ENCODE data around the gene LCK.

The LCK gene

DNA sequence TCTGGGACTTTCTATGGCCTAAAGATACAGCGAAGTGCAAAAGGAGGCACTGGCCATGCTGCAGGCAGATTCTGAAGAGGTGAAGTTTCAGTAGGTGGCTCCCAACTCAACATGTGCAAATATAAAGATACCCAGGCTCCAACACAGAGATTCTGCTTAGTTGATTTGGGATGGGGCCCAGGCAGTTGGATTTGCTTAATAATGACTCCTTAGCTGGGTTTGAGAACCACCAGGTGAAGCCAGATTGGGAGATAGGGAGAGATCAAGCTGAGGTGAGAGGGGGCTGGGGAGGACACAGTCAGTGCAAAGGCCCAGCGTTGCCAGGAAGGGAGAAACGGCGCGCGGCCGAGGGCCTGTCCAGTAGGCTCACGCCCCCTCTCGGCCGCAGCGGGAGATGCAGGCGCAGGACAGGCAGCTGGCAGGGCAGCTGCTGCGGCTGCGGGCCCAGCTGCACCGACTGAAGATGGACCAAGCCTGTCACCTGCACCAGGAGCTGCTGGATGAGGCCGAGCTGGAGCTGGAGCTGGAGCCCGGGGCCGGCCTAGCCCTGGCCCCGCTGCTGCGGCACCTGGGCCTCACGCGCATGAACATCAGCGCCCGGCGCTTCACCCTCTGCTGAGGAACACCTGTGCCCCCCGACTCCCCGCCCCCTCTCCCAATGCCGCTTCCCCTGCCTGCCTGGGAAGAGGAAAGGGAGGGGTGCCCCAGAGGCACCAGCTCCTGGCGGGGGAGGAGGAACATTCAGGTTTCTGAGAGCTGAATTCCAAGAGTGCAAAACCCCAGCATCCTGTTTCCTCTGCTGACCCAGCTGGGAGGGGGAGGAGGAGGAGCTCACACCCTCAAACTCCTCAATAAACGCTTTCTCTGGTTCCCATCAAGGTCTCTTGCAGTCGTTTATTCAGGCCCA lies 2.8 kb upstream of the LCK start (continued):
- TF ChIP-seq ZNF394 (tag by site-specific recombination; IDR thresholded peaks at IDR 0.05; ENCODE audit: borderline replicate concordance) (peak; percentile 62; the same call in 1 of the 2 replicates), ZNF501 (tag by site-specific recombination; IDR thresholded peaks at IDR 0.05) (0 out of 2 replicates have a peak, but pooled peaks have one; percentile 32), SCRT1 (tag by site-specific recombination; IDR thresholded peaks at IDR 0.05; ENCODE audit: borderline replicate concordance) (no peak), ZNF48 (tag by site-specific recombination; IDR thresholded peaks at IDR 0.05) (no peak), SCRT2 (tag by site-specific recombination; IDR thresholded peaks at IDR 0.05) (peak; percentile 59; the same call in 1 of the 2 replicates), ZBTB8A (tag by site-specific recombination; IDR thresholded peaks at IDR 0.05) (no peak), MEIS1 (CRISPR knock-in tag; IDR thresholded peaks at IDR 0.05; ENCODE audit: borderline replicate concordance) (no peak), ZSCAN30 (tag by site-specific recombination; IDR thresholded peaks at IDR 0.05) (peak; percentile 94), MYNN (tag by site-specific recombination; IDR thresholded peaks at IDR 0.05; ENCODE audit: borderline replicate concordance) (no peak), ZNF433 (tag by site-specific recombination; IDR thresholded peaks at IDR 0.05; ENCODE audit: low read depth) (no peak), ZNF677 (tag by site-specific recombination; IDR thresholded peaks at IDR 0.05) (no peak), ZNF404 (tag by site-specific recombination; IDR thresholded peaks at IDR 0.05) (no peak), PRDM1 (tag by site-specific recombination; IDR thresholded peaks at IDR 0.05) (no peak), ZNF146 (tag by site-specific recombination; IDR thresholded peaks at IDR 0.05) (no peak), EGR2 (tag by site-specific recombination; IDR thresholded peaks at IDR 0.05; ENCODE audit: low read depth) (no peak), GFI1B (tag by site-specific recombination; IDR thresholded peaks at IDR 0.05) (no peak), ZBTB1 (tag by site-specific recombination; IDR thresholded peaks at IDR 0.05) (no peak), SALL2 (tag by site-specific recombination; IDR thresholded peaks at IDR 0.05; ENCODE audit: borderline replicate concordance) (no peak), ZNF223 (tag by site-specific recombination; IDR thresholded peaks at IDR 0.05) (no peak), ZNF341 (tag by site-specific recombination; IDR thresholded peaks at IDR 0.05; ENCODE audit: low read depth) (no peak), ZFHX2 (tag by site-specific recombination; conservative IDR thresholded peaks at IDR 0.05) (peak; percentile 6; the same call in 1 of the 2 replicates), ZNF670 (tag by site-specific recombination; IDR thresholded peaks at IDR 0.05; ENCODE audit: low read depth) (no peak), ZNF558 (tag by site-specific recombination; IDR thresholded peaks at IDR 0.05) (no peak), ZNF707 (tag by site-specific recombination; IDR thresholded peaks at IDR 0.05) (no peak), OSR2 (tag by site-specific recombination; IDR thresholded peaks at IDR 0.05) (no peak)
- TF ChIP-seq, protein P1, sequence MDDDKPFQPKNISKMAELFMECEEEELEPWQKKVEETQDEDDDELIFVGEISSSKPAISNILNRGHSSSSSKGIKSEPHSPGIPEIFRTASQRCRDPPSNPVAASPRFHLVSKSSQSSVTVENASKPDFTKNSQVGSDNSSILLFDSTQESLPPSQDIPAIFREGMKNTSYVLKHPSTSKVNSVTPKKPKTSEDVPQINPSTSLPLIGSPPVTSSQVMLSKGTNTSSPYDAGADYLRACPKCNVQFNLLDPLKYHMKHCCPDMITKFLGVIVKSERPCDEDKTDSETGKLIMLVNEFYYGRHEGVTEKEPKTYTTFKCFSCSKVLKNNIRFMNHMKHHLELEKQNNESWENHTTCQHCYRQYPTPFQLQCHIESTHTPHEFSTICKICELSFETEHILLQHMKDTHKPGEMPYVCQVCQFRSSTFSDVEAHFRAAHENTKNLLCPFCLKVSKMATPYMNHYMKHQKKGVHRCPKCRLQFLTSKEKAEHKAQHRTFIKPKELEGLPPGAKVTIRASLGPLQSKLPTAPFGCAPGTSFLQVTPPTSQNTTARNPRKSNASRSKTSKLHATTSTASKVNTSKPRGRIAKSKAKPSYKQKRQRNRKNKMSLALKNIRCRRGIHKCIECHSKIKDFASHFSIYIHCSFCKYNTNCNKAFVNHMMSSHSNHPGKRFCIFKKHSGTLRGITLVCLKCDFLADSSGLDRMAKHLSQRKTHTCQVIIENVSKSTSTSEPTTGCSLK (tag by site-specific recombination; IDR thresholded peaks at IDR 0.05), result no peak
- TF ChIP-seq, protein P2, sequence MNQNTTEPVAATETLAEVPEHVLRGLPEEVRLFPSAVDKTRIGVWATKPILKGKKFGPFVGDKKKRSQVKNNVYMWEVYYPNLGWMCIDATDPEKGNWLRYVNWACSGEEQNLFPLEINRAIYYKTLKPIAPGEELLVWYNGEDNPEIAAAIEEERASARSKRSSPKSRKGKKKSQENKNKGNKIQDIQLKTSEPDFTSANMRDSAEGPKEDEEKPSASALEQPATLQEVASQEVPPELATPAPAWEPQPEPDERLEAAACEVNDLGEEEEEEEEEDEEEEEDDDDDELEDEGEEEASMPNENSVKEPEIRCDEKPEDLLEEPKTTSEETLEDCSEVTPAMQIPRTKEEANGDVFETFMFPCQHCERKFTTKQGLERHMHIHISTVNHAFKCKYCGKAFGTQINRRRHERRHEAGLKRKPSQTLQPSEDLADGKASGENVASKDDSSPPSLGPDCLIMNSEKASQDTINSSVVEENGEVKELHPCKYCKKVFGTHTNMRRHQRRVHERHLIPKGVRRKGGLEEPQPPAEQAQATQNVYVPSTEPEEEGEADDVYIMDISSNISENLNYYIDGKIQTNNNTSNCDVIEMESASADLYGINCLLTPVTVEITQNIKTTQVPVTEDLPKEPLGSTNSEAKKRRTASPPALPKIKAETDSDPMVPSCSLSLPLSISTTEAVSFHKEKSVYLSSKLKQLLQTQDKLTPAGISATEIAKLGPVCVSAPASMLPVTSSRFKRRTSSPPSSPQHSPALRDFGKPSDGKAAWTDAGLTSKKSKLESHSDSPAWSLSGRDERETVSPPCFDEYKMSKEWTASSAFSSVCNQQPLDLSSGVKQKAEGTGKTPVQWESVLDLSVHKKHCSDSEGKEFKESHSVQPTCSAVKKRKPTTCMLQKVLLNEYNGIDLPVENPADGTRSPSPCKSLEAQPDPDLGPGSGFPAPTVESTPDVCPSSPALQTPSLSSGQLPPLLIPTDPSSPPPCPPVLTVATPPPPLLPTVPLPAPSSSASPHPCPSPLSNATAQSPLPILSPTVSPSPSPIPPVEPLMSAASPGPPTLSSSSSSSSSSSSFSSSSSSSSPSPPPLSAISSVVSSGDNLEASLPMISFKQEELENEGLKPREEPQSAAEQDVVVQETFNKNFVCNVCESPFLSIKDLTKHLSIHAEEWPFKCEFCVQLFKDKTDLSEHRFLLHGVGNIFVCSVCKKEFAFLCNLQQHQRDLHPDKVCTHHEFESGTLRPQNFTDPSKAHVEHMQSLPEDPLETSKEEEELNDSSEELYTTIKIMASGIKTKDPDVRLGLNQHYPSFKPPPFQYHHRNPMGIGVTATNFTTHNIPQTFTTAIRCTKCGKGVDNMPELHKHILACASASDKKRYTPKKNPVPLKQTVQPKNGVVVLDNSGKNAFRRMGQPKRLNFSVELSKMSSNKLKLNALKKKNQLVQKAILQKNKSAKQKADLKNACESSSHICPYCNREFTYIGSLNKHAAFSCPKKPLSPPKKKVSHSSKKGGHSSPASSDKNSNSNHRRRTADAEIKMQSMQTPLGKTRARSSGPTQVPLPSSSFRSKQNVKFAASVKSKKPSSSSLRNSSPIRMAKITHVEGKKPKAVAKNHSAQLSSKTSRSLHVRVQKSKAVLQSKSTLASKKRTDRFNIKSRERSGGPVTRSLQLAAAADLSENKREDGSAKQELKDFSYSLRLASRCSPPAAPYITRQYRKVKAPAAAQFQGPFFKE (tag by site-specific recombination; IDR thresholded peaks at IDR 0.05; ENCODE audit: borderline replicate concordance), result no peak
- TF ChIP-seq, protein P3, sequence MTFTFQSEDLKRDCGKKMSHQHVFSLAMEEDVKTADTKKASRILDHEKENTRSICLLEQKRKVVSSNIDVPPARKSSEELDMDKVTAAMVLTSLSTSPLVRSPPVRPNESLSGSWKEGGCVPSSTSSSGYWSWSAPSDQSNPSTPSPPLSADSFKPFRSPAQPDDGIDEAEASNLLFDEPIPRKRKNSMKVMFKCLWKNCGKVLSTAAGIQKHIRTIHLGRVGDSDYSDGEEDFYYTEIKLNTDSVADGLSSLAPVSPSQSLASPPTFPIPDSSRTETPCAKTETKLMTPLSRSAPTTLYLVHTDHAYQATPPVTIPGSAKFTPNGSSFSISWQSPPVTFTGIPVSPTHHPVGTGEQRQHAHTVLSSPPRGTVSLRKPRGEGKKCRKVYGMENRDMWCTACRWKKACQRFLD (tag by site-specific recombination; IDR thresholded peaks at IDR 0.05), result no peak
- TF ChIP-seq, protein P4, sequence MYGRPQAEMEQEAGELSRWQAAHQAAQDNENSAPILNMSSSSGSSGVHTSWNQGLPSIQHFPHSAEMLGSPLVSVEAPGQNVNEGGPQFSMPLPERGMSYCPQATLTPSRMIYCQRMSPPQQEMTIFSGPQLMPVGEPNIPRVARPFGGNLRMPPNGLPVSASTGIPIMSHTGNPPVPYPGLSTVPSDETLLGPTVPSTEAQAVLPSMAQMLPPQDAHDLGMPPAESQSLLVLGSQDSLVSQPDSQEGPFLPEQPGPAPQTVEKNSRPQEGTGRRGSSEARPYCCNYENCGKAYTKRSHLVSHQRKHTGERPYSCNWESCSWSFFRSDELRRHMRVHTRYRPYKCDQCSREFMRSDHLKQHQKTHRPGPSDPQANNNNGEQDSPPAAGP (tag by site-specific recombination; IDR thresholded peaks at IDR 0.05), result peak; percentile 36; the same call in 1 of the 2 replicates
